GM13976 (cell line): ENCODE measurements around the gene TMEM94.

Source experiments
- DNase-seq: peaks from one replicate; pipeline ENCODE4 v3.0.0; 2012; ENCODE audit warnings: low spot score
- in situ Hi-C: fragments of 300-500 bp; cut with MboI; formaldehyde crosslinking; loops from one replicate; pipeline ENCODE4 v1.12.0; 2022; ENCODE audit warnings: low sequenced_read_pairs, mixed read lengths, inconsistent platforms; ENCODE audit not compliant: unreplicated experiment
- TF ChIP-seq, protein P1 (sequence below): IDR thresholded peaks from 2 replicates; pipeline ENCODE4 v1.5.1; 2012; ENCODE audit warnings: borderline replicate concordance, mild to moderate bottlenecking; ENCODE audit not compliant: insufficient read depth; ENCODE audit errors: extremely low read depth, missing control alignments, control extremely low read depth

TMEM94 gene

GRCh38 chr17:75505152-75505409 lies 48.6 kb downstream of the TMEM94 start:
- in situ Hi-C loops, result no loop called here
- TF ChIP-seq, protein P1, sequence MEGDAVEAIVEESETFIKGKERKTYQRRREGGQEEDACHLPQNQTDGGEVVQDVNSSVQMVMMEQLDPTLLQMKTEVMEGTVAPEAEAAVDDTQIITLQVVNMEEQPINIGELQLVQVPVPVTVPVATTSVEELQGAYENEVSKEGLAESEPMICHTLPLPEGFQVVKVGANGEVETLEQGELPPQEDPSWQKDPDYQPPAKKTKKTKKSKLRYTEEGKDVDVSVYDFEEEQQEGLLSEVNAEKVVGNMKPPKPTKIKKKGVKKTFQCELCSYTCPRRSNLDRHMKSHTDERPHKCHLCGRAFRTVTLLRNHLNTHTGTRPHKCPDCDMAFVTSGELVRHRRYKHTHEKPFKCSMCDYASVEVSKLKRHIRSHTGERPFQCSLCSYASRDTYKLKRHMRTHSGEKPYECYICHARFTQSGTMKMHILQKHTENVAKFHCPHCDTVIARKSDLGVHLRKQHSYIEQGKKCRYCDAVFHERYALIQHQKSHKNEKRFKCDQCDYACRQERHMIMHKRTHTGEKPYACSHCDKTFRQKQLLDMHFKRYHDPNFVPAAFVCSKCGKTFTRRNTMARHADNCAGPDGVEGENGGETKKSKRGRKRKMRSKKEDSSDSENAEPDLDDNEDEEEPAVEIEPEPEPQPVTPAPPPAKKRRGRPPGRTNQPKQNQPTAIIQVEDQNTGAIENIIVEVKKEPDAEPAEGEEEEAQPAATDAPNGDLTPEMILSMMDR, result no peak
- DNase-seq, result no peak

DNA sequence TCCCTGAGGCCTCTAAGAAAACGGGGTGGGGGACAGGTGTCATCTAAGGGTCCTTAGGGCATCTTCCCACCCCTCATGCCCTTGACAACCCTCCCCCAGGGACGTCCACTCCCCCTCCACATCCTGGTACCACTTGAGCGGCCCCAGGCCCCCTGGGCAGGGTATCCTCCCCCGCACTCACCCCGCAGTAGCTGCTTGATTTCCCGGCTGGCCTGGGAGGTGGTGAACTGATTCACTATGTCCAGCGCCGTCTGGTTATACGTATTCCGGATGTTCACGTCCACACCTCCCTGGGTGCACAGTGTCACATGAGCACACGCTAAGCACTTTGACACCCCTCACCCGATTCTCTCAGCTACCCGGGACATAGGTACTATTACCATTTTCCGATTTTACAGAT lies 49.2 kb downstream of the TMEM94 start:
- in situ Hi-C loops, result no loop called here
- TF ChIP-seq, protein P1, result no peak
- no peak for DNase-seq

DNA sequence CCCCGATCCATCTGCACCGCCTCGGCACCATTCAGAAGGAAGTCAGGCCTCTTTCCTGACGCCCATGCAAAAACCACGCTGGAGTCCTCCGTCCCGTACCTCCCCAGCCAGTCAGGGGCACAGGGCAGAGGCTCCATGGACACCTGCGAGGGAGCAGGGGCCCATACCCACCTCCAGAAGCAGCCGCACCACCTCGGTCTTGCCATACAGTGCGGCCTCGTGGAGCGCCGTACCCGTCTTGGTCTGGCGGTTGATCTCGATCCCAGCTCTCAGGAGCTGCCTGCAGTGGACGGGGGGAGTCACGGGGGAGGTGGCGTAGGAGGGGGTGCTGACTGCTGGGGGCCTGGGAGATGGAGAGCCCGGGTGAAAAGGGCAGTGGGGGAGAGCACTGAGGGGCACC lies 49.7 kb downstream of the TMEM94 start:
- DNase-seq, result no peak

DNA sequence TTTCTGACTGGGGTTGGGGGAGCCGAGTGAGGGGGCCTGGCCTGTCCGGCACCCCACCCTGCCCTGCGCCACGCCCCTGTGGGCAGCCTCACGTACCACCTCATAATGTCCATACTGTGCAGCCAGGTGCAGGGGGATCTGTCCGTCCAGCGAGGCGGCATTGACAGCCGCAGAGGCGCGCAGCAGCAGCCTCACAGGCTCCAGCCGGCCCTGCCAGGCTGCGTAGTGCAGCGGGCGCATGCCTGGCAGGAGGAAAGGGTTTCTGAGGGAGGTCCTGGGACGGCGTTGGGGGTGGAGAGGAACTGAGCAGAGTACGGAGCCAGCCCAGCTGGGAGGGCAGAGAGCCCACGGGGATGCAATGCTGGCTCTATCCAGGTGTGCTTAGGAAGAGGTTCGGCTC lies 50.5 kb downstream of the TMEM94 start:
- in situ Hi-C loops, result no loop called here
- DNase-seq, result no peak
- TF ChIP-seq, protein P1, result no peak

More for the DNA sequence above, 49.7 kb downstream of the TMEM94 start:
- TF ChIP-seq, protein P1, result no peak
- in situ Hi-C loops, result no loop called here

DNA sequence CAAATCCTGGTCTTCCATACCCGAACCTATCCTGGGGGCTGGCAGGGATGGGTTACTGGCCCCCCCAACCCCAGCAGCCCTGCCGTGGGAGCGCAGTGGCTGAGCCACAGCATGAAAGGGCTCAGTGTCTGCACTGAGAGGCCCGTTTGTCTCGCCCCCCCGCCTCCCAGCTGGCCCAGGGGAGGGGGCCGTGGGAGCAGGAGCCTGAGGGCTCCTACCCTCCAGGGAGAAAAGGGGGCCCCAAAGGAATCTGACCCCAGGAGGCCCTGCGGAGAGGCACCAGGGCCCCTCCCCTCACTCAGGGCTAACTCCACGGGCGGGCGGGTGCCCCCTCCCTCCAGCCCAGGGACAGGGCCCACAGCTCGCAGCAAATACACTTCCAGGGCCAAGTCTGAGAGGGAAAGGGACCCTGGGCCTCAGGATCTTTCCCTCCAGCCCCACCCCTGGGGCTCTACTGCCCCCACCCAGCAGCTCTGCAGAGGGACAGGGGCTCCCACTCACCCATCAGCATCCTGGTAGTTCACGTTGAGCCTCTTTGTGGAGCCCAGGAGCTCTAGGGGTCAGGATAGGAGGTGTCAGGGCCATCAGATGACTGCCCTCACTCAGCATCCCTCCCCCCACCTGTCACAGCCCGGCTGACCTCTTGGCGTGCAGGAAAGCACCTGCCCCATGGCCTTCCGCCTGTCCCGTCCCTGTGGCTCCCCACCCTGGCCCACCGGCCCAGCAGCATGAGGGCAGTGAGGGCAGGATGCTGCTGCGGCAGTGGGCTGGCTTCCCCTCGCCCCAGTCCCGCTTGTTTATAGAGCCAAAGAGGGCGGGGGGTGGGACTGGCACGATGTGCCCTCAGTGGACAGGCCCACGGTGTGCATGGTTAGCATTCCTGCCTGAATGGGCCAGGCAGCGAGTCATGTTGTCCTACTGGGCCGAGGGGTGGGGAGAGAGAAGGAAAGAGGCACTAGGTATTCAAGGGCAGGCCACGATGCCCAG lies 51.6 kb downstream of the TMEM94 start:
- in situ Hi-C loops, result no loop called here
- TF ChIP-seq, protein P1, result no peak
- no peak for DNase-seq

DNA sequence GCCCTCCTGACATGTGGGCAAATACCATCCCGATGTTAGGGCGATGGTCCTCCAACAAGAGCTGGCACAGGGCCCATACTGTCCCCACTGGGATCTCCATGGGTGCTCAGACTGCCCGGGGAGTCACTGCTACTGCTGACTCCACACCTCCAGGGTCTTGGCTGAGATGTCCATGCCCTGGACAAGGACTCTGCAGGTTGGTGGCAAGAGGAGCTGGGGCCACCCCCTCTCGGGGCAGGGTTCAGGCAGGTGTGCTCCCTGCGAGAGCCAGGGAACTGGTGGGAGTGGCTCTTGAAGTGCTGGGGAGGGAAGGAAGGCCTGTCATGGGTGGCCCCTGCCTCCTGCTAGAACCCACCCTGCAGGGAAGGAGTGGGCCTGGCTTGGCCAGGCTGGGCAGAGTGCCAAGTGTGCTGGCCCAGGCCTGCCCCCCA lies 52.5 kb downstream of the TMEM94 start:
- DNase-seq, result no peak
- TF ChIP-seq, protein P1, result no peak
- in situ Hi-C loops, result no loop called here
